Right renal pelvis (tissue), 4 donors: ENCODE data around the gene BCR. TPM values are rescaled to one million over a fixed set of nuclear protein-coding genes. Genes with fewer than 3 reads are reported as not detected.

Experiments
- DNase-seq, 4 donors: peaks; one replicate each; pipeline ENCODE4 v3.0.0-alpha.2; 2013; ENCODE audit warnings: low read depth in 4 of 4, low spot score in 3 of 4, missing footprints in 1 of 4
- polyA plus RNA-seq, 4 donors: library from polyadenylated mRNA; unstranded; fragments of 120-200 nt; gene quantifications; one replicate each; pipeline ENCODE4 v1.2.1, GENCODE V29; 2013; ENCODE audit not compliant: insufficient read length in 4 of 4

The BCR gene
- polyA plus RNA-seq, 4 donors: 46.1 to 60.0 (median 51.6) TPM

DNA sequence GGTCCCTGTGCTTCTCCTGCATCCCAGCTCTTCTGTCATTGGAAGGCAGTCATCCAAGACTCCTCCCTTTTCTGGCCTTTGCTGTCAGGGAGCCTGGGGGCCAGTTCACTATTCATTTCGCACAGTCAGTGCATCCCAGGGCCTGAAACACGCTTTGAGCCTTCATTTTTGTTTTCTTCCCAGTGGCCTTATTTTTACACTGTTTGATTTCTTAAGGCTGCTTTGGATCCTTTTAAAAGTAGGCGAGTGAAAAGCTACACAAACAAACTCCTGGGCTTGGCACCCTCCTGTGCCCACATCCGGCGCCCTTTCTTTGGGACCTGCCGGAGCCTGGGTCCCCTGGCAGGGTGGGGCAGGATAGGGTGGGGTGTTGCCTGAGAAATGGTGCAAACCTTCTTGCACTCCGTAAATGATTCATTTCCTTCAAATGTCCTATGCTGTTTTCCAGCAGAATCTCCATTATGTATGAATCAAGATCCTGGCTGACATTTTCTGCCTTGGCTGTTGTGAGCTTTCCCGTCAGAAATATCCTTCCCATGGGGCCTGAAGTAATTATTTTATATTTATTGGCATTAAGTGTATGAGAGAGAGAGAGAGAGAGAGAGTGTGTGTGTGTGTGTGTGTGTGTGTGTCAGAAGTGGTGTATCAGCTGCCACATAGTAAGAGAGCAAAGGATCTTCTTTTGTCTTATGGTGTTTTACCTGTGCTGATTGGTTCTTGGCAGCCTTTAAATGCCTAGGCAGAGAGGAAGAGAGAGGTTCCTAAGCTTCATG, 45.6 kb downstream of the BCR start:
- DNase-seq: no peak

DNA sequence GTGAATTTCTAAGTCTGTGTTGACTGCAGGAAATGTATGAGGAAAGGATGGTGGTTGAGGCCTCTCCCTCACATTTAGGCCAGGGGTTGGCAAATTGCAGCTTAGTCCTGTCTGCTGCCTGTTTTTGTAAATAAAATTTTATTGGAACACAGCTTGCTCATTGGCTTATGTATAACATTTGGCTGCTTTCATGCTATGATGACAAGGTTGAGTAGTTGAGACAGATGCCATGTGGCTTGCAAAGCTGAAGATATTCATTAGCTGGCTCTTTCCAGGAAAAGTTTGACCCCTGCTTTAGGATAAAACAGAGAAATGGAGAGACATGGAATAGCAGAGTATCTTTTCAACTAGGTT, 46.2 kb downstream of the BCR start:
- no peak for DNase-seq

DNA sequence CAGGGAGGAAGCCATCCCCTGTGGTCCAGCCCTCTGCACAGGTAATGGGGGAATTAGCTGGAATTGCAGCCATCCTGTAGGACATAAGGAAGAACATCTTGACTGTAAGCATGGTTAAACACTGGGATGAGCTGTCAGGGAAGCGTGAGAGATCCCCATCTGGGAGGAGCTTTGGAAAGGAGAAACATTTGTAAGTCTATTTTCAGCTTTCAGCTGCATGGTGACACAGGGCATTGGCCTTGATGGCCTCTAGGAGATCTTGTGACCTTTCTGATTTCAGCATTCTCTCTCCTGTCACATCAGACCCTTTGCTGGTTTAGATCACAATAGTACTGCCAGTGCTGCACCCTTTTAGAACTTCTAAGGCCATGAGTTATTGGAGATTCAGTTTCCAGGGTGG, 47.1 kb downstream of the BCR start:
- DNase-seq: no peak

GRCh38 chr22:23228503-23228902, 48.2 kb downstream of the BCR start:
- no peak for DNase-seq

DNA sequence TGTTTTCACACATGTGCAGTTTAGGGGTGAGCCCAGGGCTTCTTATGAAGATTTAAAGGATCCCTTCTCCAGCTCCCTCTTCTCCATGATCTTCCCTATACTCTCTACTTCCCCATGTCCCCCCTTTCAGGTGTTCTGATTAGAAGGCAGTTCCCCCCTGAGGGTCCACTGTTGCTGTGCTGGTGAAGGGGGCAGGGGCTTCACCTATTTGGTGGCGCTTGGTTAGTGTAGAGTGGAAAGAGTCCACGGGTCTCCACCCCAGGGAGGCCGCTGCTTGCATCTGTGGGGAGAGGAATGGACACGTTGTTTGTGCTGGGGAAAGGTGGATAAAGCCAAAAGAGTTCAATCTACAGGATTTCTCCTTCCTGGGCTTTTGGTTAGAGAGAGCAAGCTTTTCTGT, 49.3 kb downstream of the BCR start:
- DNase-seq: no peak

- no peak for DNase-seq
Measured at GRCh38 chr22:23230348-23231068, 50.2 kb downstream of the BCR start.

DNA sequence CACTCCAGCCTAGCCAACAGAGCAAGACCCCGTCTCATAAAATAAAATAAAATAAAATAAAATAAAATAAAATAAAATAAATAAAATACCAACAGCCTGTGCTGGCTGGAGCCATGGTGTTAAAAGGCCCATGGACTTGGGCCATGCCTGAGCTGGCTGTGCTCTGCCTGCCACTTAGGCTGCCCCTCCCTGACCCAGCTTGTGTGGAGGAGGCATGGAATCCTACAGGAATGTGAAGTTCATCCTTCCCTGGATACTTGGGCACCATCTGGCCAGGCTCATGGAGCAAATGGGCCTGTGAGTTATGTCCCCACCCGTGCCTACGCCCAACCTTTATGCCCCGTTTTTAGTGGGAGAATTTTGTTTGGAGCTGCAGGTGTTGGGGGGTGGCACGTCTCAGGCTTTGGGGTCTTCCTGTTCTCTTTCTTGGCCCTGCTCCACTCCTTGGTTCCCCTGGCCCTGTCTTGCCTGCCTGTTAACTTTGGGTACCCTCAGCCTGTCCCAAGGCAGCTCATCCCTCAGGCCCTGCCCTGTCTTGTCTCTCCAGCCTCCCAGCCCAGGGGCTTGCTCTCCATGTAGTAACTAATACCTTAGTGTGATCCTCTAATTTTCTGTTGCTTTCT, 51.3 kb downstream of the BCR start:
- no peak for DNase-seq

DNA sequence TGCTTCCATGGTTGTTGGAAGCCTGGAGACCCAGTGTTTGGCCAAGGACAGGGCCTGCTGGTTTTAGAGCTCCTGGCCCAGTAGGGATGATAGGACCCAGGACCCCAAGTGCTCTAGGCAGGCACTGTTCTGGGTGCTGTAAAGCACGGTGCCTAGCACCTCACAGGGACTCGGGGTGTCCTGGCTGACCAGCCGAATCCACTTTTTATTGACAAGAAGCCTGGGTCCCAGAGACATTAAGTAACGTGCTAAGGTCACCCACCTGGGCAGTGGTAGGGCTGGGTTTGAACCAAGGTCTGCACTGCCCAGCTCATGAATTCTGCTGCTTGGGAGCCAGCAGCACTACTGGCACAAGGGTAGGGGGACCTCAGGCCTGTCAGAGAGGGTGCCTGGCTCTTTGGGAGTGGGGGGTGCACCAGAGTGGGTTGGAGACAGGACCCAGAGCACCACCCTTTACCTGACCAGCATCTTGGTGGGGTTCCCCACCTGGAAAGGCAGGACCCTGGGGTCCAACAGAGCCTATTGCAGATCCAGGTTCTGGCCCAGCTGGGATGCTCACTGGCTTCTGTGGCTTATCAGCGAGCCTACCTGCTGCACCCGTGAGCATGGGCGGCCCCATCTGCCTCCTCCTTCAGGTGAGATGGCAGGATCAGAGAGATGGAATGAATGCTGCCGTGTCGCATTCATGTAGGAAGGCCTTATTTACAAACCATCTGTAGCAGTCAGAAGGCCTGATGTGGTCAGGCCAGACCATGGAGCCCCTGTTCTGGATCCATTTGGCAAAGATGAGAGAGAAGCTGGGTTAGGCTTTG, 52.0 kb downstream of the BCR start:
- no peak for DNase-seq

DNA sequence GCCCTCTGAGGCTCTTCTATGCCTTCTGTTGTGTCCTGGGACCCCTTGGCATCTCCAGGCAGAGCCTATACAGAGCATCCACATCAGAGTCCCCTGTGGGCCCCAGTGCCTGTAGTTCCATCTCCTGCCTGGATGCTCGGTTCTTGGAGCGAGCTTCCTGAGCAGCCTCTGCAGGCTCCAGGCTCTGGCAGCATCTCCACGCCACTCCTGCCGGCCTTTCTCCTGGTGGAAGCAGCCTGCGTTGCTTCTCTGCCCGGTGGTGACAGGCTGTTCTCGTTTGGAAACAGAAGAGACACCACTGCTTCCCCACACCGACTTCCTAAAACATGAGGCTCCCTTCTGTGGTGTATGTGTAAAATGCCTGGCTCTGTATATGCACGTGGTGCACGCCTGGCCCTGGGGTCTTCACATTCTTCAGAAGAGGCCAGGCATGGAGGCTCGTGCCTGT, 52.8 kb downstream of the BCR start:
- no peak for DNase-seq

- peak in 1 of 4 donors; percentile 47 for DNase-seq
Measured at GRCh38 chr22:23233752-23234408, 53.6 kb downstream of the BCR start.

GRCh38 chr22:23234409-23235161, 54.3 kb downstream of the BCR start:
- no peak for DNase-seq

DNA sequence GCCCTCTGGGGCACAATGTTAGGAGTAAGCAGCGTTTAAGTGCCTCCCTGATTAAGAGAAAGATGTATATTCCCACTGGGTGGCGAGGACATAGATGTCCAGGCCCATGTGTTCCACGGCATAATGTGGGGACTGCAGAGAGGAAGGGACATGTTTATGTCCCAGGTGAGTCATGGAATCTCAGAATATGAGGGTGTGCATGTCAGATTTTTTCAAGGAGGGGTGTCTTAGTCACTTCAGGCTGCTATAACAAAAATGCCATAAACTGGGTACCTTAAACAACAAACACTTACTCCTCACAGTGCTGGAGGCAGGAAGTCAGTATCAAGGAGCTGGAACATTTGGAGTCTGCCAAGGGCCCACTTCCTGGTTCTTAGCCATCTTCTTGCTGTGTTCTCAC, 55.1 kb downstream of the BCR start:
- DNase-seq: no peak

GRCh38 chr22:23236026-23236425, 55.7 kb downstream of the BCR start:
- no peak for DNase-seq

DNA sequence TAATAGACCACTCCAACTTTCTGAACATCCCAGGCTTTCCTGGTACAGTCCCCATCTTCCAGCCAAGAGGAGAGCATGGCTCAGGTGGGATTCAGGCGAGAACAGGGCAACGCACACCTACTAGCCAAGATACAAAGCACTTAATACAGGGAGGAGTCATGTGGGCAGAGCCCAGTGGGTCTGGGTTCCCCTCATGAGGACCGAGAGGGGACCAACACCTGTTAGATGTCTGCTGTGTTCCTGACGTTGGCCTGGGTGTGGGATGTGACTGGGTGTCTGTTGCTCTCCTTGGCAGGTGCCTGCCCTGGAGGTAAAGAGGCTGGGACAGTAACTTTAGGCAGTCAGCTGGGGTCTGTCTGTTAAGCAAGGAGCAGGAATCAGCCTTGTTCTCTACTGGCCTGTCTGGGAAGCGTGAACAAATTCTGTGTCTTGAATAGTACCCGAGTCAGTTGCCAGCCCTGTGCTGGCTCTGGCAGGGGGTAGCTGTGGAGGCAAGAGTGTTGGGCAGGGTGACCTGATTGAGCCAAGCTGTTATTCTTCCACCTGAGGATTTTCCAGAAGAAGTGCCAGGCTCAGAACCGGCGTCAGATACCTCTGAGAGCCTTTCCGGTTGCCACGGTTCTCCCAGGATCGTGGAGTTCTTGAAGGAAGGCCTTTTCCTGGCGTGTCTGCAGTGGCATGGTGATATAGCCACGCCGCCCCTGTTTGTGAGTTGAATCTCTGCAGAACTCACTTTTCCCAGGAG, 56.3 kb downstream of the BCR start:
- no peak for DNase-seq

GRCh38 chr22:23237201-23237798, 57.0 kb downstream of the BCR start:
- DNase-seq: peak; percentile 51 to 61 (median 54)

GRCh38 chr22:23237841-23238240, 57.5 kb downstream of the BCR start:
- DNase-seq: no peak

GRCh38 chr22:23238707-23239106, 58.4 kb downstream of the BCR start:
- DNase-seq: no peak

GRCh38 chr22:23239429-23239828, 59.1 kb downstream of the BCR start:
- DNase-seq: no peak
